Activated naive CD4-positive, alpha-beta T cell treated with anti-CD3 and anti-CD28 coated beads, Interleukin-2, amount 50 U/mL, for 72 hours (primary cell): ENCODE measurements around the gene APLF. TPM values are rescaled to one million over a fixed set of nuclear protein-coding genes. Genes with fewer than 3 reads are reported as not detected.
"Not testable (repeated sequence)": the region's sequence is repeated elsewhere in the genome, so short reads cannot be mapped to it uniquely, and the experiment has no call there.

ENCODE experiments used
- ATAC-seq, 2 donors: fragments of 150-1000 bp; cut with Tn5 transposase; 2 replicates each; pipeline ENCODE4 v1.10.0; 2021; ENCODE audit warnings: mild to moderate bottlenecking in 2 of 2, moderate library complexity in 2 of 2
- DNase-seq, 2 donors: peaks; one replicate each; pipeline ENCODE4 v3.0.0; 2021 to 2022; ENCODE audit warnings: low spot score in 2 of 2
- H3K27ac Mint-ChIP-seq, 2 donors: one replicate each; pipeline ENCODE4 v1.8.0; 2022; ENCODE audit warnings: mild to moderate bottlenecking in 2 of 2, mixed read lengths in 2 of 2
- H3K36me3 Mint-ChIP-seq, 2 donors: one replicate each; pipeline ENCODE4 v1.8.0; 2022; ENCODE audit warnings: mixed read lengths in 2 of 2
- H3K9me3 Mint-ChIP-seq, 2 donors: one replicate each; pipeline ENCODE4 v1.8.0; 2022; ENCODE audit warnings: mixed read lengths in 2 of 2
- total RNA-seq, 2 donors: library from RNA; stranded (reverse); gene quantifications; one replicate each; pipeline ENCODE4 v1.2.3, GENCODE V29; 2022

The APLF gene
- total RNA-seq, 2 donors from 2014 or later, result 2.1 to 2.6 TPM

DNA sequence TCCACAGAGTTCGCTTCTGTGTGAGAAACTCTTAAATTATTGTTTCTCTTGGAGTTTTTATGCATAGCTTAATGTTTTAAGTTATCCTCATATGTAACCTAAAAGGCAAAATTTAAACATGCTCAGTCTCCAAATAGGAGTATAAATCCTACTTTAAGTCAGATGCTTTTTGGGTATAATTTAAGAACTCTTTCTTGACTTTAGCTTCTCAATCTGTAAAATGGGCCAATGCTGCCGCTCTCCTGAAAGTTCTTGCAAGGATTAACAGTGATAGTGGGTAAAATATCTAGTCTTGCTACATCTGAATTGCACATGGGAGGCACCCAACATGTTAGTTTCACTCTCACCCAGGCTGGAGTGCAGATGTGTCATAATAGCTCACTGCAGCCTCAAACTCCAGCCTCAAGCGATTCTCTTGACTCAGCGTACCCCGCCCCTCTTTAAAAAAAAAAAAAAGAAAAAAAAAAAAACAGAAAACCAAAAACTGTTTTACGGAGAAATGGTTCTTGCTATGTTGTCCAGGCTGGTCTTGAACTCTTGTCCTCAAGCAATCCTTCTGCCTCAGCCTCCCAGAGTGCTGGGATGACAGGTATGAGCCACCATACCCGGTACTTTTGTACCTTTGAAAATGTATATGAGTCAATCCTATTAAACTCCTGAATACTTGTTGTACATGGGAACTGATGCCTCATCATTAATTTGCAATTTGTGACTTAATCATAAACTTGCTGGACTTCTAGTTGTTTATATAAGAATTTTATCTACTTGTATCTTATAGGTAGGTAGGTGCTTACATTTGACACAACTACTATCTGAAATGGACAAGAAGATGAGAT is 2.1 kb upstream of the APLF start:
- ATAC-seq (peak in 1 of 2 donors; percentile 42), DNase-seq (peak in 1 of 2 donors; percentile 26)
- H3K36me3 Mint-ChIP-seq, result peaks cover 6 to 8% of the 10 kb centered on the region in 2 donors
- peak overlapping the region in 1 of 2 donors; percentile 95 for H3K27ac Mint-ChIP-seq
- H3K9me3 Mint-ChIP-seq, result no peaks in the 10 kb centered on the region

DNA sequence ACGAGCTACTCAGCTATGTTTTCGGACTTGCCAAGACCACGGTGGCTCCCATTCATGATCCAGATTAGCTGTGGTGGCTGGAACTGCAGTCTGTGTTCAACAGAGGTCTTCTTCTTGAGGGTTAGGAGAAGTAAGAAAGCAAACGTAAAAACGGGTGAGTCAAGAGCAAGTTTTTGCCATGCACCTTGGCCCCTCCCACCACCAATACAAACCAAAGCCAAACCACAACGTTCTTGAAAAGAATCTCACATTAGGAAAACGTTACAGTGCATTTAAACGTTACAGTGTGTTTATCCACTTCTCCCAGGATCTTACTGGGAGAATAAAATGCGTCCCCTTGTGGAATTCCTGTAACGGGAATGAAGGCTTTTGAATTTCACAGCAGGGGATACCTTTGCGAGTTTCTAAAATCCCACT is 1.0 kb upstream of the APLF start:
- ATAC-seq (peak; percentile 33 to 43), DNase-seq (peak; percentile 56 to 69)
- Mint-ChIP-seq H3K36me3 (peaks cover 6 to 8% of the 10 kb centered on the region in 2 donors), H3K27ac (peak overlapping the region; percentile 95 to 98), H3K9me3 (no peaks in the 10 kb centered on the region)

DNA sequence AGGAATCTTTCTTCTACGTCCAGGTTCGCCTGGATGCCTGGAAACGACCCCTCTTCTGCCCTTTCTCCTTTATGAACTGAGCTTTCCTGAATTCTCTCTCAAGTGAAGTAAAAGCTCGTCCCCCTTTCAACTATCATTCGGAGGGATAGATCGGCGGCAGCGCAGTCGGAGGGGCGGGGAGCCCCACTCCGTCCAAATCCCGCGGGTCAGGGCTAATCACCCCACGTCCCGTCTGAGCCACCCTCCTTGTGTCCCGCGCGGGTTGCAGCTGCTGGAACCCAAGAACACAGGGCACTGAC is 658 bp upstream of the APLF start:
- ATAC-seq (peak; percentile 31 to 32), DNase-seq (no peak)
- Mint-ChIP-seq H3K27ac (peak overlapping the region; percentile 95 to 98), H3K9me3 (no peaks in the 10 kb centered on the region), H3K36me3 (peaks cover 6 to 8% of the 10 kb centered on the region in 2 donors)

- no peak for ATAC-seq
- no peaks in the 10 kb centered on the region for H3K9me3 Mint-ChIP-seq
- no peak for DNase-seq
- no peak overlapping the region for H3K27ac Mint-ChIP-seq
- H3K36me3 Mint-ChIP-seq, result peaks cover 6 to 8% of the 10 kb centered on the region in 2 donors
Measured at GRCh38 chr2:68468801-68469200, 1.4 kb downstream of the APLF start.

DNA sequence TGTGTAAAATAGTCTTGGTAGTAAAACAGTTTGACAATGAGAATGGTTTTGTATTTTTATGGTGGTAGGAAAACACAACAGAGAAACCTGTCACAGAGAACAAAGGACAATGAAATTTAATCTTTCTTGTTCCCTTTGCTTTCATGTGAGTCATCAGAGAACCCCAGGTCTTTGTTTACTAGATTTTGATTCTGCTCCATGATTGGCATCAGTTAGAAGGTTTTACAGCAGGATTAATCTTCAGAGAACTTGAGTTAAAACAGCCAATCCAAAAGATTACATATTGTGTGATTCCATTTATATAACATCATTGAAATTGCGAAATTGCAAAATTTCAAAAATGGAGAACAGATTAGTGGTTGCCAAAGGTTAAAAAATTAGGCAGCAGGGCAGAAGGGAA is 2.5 kb downstream of the APLF start:
- Mint-ChIP-seq H3K36me3 (peaks cover 6 to 8% of the 10 kb centered on the region in 2 donors), H3K9me3 (no peaks in the 10 kb centered on the region), H3K27ac (no peak overlapping the region)
- no peak for DNase-seq
- ATAC-seq, result no peak

DNA sequence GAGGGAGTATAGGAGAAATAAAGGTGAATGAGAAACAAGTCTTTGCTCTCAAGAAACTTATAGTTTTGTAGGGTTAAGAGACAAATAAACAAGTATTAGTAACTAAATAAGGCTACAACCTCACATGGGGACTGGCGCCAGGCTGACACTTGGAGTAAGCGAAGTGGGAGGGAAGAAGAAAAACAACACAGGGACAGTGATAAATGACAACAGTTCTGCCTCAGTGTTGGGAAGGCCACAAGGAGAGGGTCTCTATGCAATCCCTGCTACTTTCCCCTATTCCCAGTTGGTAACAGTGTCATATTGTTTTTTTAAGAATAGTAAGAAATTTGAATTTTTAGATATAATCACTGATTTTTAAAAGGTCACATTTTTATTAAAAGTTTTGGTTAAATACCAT is 4.0 kb downstream of the APLF start:
- Mint-ChIP-seq H3K9me3 (no peaks in the 10 kb centered on the region), H3K27ac (no peak overlapping the region), H3K36me3 (peaks cover 6 to 7% of the 10 kb centered on the region in 2 donors)
- no peak for ATAC-seq
- DNase-seq, result no peak

DNA sequence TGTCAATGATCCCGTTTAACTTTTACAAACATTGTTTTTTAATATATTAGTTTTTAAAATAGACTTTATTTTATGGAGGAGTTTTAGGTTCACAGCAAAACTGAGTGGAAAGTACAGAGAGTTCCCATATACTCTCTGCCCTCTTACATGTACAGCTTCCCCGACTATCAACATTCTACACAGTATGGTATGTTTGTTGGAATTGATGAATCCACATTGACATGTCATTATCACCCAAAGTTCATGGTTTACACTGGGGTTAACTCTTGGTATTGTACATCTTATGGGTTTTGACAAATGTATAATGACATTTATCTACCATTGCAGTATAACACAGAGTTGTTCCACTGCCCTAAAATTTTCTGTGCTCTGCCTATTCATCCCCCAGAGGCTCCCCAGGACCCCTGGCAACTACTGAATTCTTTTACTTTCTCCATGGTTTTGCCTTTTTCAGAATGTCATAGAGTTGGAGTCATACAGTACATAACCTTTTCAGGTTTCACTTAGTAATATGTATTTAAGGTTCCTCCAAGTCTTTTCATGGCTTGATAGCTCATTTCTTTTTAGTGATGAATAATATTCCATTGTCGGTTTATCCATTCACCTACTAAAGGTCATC is 5.5 kb downstream of the APLF start:
- Mint-ChIP-seq H3K9me3 (no peaks in the 10 kb centered on the region), H3K36me3 (no peaks in the 10 kb centered on the region), H3K27ac (no peak overlapping the region)
- peak; percentile 54 to 82 for ATAC-seq
- no peak for DNase-seq

GRCh38 chr2:68475110-68475509 is 7.7 kb downstream of the APLF start:
- DNase-seq, result no peak
- no peak for ATAC-seq
- Mint-ChIP-seq H3K36me3 (no peaks in the 10 kb centered on the region), H3K27ac (no peak overlapping the region), H3K9me3 (no peaks in the 10 kb centered on the region)

DNA sequence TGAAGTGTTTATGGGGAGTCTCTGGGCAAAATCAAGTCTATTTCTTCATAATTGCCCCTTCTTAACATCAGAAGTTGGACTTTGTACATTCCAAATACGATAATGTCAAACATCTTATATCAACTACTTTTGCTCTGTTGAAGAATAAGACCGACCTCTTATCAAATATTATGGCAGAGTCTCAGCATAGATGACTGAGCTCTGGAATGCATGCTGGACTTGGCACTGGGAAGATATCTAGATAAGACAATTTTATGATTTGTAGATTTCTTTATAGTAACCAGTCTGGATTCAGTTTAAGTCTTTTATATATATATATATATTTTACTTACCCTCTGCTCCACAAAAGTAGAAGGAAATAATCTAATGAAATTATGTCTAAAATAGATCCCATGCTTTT is 8.2 kb downstream of the APLF start:
- ATAC-seq, result no peak
- Mint-ChIP-seq H3K36me3 (no peaks in the 10 kb centered on the region), H3K9me3 (no peaks in the 10 kb centered on the region), H3K27ac (no peak overlapping the region)
- no peak for DNase-seq

DNA sequence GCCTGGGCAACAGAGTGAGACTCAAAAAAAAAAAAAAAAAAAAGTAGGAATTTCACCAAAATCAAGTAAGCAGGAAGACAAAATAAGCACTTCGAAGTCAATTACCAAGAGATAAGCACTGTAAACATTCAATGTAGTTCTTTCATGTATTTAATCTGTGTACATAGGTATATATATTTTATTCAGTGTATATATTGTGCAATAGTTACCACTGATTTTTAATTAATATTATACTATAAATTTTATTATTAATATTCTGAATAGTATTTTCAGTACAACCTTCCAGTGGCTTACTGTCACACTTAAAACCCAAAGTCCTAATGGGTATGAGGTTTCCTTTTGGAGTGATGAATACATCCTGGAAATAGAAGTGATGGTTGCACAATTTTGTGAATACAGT is 9.1 kb downstream of the APLF start:
- ATAC-seq (no peak), DNase-seq (no peak)
- Mint-ChIP-seq H3K27ac (no peak overlapping the region), H3K9me3 (no peaks in the 10 kb centered on the region), H3K36me3 (no peaks in the 10 kb centered on the region)

GRCh38 chr2:68478688-68479087 is 11.3 kb downstream of the APLF start:
- H3K9me3 Mint-ChIP-seq, result no peaks in the 10 kb centered on the region
- ATAC-seq, result no peak
- no peak overlapping the region for H3K27ac Mint-ChIP-seq

DNA sequence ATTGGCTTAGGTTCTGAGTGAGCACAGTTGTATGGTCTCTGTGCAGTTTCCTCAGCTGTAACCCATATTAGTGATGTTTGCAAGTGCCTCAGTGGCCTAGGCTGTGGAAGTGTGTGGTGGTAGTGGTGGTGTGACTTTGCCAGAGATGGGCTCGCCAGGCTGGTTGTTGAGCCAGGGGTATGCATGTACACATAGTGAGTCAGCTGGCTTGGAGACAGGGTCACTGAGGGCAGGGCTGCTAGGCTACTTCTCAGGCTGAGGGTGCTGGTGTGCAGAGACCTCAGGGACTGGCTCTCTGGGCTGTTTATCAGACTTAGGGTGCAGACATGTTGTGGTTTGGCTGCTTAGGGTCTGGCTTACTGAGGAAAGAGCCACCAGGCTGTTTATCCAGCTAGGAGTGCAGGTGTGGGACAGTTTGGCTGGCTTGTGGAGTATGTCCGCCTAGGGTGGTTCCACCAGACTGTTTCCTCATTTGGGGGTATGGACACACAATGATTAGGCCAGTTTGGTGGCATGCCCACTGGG is 15.0 kb downstream of the APLF start:
- Mint-ChIP-seq H3K36me3 (no peaks in the 10 kb centered on the region), H3K9me3 (no peaks in the 10 kb centered on the region), H3K27ac (no peak overlapping the region)
- DNase-seq (no peak), ATAC-seq (peak in 1 of 2 donors; percentile 14)

More at GRCh38 chr2:68478688-68479087, 11.3 kb downstream of the APLF start:
- no peak for DNase-seq
- H3K36me3 Mint-ChIP-seq, result no peaks in the 10 kb centered on the region

- no peaks in the 10 kb centered on the region for H3K9me3 Mint-ChIP-seq
- no peak for ATAC-seq
- DNase-seq, result no peak
- H3K36me3 Mint-ChIP-seq, result no peaks in the 10 kb centered on the region
- no peak overlapping the region for H3K27ac Mint-ChIP-seq
Measured at GRCh38 chr2:68483011-68483410, 15.6 kb downstream of the APLF start.

- ATAC-seq, result no peak
- Mint-ChIP-seq H3K9me3 (no peaks in the 10 kb centered on the region), H3K27ac (no peak overlapping the region), H3K36me3 (no peaks in the 10 kb centered on the region)
- no peak for DNase-seq
Measured at GRCh38 chr2:68487773-68488355, 20.5 kb downstream of the APLF start.

- H3K36me3 Mint-ChIP-seq, ATAC-seq, H3K9me3 Mint-ChIP-seq, H3K27ac Mint-ChIP-seq, DNase-seq: not testable (repeated sequence)
Measured at GRCh38 chr2:68488605-68489004, 21.2 kb downstream of the APLF start.

DNA sequence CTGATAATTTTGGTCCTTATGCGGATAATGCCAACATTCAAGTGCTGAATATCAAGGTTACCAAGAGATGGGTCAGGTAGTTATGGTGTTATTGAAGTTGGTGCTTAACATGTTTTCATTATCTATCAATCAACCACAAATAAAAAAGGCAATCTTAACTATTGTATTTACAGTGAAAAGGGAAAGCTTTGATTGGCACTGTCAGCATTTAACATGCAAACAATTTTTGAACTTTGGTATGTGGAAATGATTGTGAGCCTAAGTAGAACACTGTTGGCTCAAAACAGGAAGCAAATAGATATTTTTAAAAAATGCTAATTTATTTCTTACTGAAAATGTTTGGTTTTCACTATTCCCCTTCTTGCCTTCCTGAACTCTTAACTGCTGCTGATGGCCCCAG is 21.9 kb downstream of the APLF start:
- Mint-ChIP-seq H3K36me3 (no peaks in the 10 kb centered on the region), H3K27ac (no peak overlapping the region), H3K9me3 (no peaks in the 10 kb centered on the region)
- ATAC-seq (no peak), DNase-seq (no peak)

- no peak for ATAC-seq
- Mint-ChIP-seq H3K36me3 (peaks cover 3 to 9% of the 10 kb centered on the region in 2 donors), H3K27ac (no peak overlapping the region), H3K9me3 (peaks cover 3% of the 10 kb centered on the region in 2 donors)
- no peak for DNase-seq
Measured at GRCh38 chr2:68491582-68491981, 24.2 kb downstream of the APLF start.
